K562 (cell line): Measurements from ENCODE around the gene POU4F3. TPM values are rescaled to one million over a fixed set of nuclear protein-coding genes. Genes with fewer than 3 reads are reported as not detected.

Experiments used
- CAMTA2 ChIP-seq: fragments of 250-450 bp; sonication (Bioruptor Pico); conservative IDR thresholded peaks from 2 replicates; pipeline ENCODE4 v1.5.1; 2022
- EZH2 ChIP-seq: IDR thresholded peaks from 2 replicates; pipeline ENCODE4 v1.6.1; 2012; ENCODE audit warnings: low read depth, mild to moderate bottlenecking, inconsistent platforms, low read length, borderline replicate concordance
- FOSL1 ChIP-seq: fragments of 200-800 bp; sonication (Bioruptor generic); conservative IDR thresholded peaks from 2 replicates; pipeline ENCODE4 v1.6.1; 2016; ENCODE audit warnings: missing genetic modification characterization, missing compliant biosample characterization
- HDAC6 ChIP-seq: IDR thresholded peaks from 2 replicates; pipeline ENCODE4 v1.6.1; 2012; ENCODE audit warnings: low read depth, mild to moderate bottlenecking, control low read depth, inconsistent platforms, low read length, moderate library complexity
- HSF4 ChIP-seq: fragments of 250-450 bp; sonication (Bioruptor Pico); IDR thresholded peaks from 2 replicates; pipeline ENCODE4 v2.1.2; 2022; ENCODE audit warnings: mild to moderate bottlenecking, moderate library complexity, borderline replicate concordance
- NCOA2 ChIP-seq, 2 experiments: fragments of 450-650 bp; IDR thresholded peaks; 2 replicates each; pipeline ENCODE4 v1.6.1; 2018; ENCODE audit warnings: mild to moderate bottlenecking in 2 of 2, moderate library complexity in 1 of 2; ENCODE audit not compliant: partially characterized antibody in 2 of 2
- NUFIP1 ChIP-seq: fragments of 450-650 bp; IDR thresholded peaks from 2 replicates; pipeline ENCODE4 v1.6.1; 2018; ENCODE audit not compliant: partially characterized antibody
- RFX1 ChIP-seq: fragments of 450-650 bp; IDR thresholded peaks from 2 replicates; pipeline ENCODE4 v1.6.1; 2016; ENCODE audit warnings: mild to moderate bottlenecking, moderate library complexity
- SMAD3 ChIP-seq: fragments of 450-650 bp; formaldehyde crosslinking; conservative IDR thresholded peaks from 2 replicates; pipeline ENCODE4 v1.4.0; 2020; ENCODE audit warnings: mild to moderate bottlenecking
- USF2 ChIP-seq: sonication (generic); formaldehyde crosslinking; IDR thresholded peaks from 2 replicates; pipeline ENCODE4 v1.5.0; 2020; ENCODE audit warnings: missing genetic modification reagents
- ZBTB5 ChIP-seq: fragments of 450-650 bp; IDR thresholded peaks from 2 replicates; pipeline ENCODE4 v1.6.1; 2017; ENCODE audit warnings: antibody characterized with exemption
- ZNF23 ChIP-seq: fragments of 250-450 bp; sonication (Bioruptor Pico); IDR thresholded peaks from 2 replicates; pipeline ENCODE4 v1.4.0; 2020; ENCODE audit warnings: mild to moderate bottlenecking
- ZNF253 ChIP-seq: fragments of 250-450 bp; sonication (Bioruptor Pico); conservative IDR thresholded peaks from 2 replicates; pipeline ENCODE4 v1.6.1; 2021; ENCODE audit warnings: mild to moderate bottlenecking
- polyA plus RNA-seq, 8 experiments: library from polyadenylated mRNA; depleted of rRNA in 4 of 8; stranded (reverse) in 5 of 8; unstranded in 3 of 8; fragments of >200 nt; fragmentation: Nextera tagmentation in 2 of 8; fragmentation: Illumina TruSeq in 1 of 8; extraction: Ambion mirVana in 2 of 8; extraction: Trizol in 1 of 8; gene quantifications; 2 replicates each; pipeline versions ENCODE4 v1.2.1 to v1.2.3, GENCODE V29; 2011 to 2014; ENCODE audit warnings: inconsistent platforms in 1 of 8, missing spikeins in 1 of 8
- total RNA-seq, 7 experiments: library from RNA; depleted of rRNA in 6 of 7; stranded (reverse); fragments of >200 nt in 6 of 7; fragmentation: Illumina TruSeq in 2 of 7; extraction: Trizol in 2 of 7; gene quantifications; 2 replicates each; pipeline versions ENCODE4 v1.2.1 to v1.2.3, GENCODE V29; 2011 to 2021; ENCODE audit warnings: low replicate concordance in 1 of 7
- TF ChIP-seq, protein P1 (sequence below): fragments of 250-450 bp; sonication (Bioruptor Pico); IDR thresholded peaks from 2 replicates; pipeline ENCODE4 v1.9.0; 2021; ENCODE audit warnings: mild to moderate bottlenecking, inconsistent platforms
- TF ChIP-seq, protein P2 (sequence below): sonication (generic); formaldehyde crosslinking; IDR thresholded peaks from 2 replicates; pipeline ENCODE4 v1.8.1; 2023; ENCODE audit warnings: missing genetic modification reagents, mild to moderate bottlenecking, borderline replicate concordance
- TF ChIP-seq, protein P3 (sequence below): fragments of 450-650 bp; formaldehyde crosslinking; IDR thresholded peaks from 2 replicates; pipeline ENCODE4 v1.4.0; 2020; ENCODE audit warnings: mild to moderate bottlenecking

POU4F3 gene
- total and polyA plus RNA-seq, 9 of the 15 experiments (the other 6 are each of a cell fraction or from before 2014, with no cell fraction given) = 0.04 to 0.13 (median 0.07) TPM; not detected in 6

GRCh38 chr5:146340260-146341081, 1.8 kb downstream of the POU4F3 start (continued):
- TF ChIP-seq USF2 (CRISPR knock-in tag) (no peak), NCOA2 (IDR thresholded peaks at IDR 0.05; ENCODE audit: partially characterized antibody in 2 of 2) (no peak), NUFIP1 (no peak), ZBTB5 (no peak), RFX1 (no peak), ZNF23 (no peak), FOSL1 (tag) (no peak), ZNF253 (CRISPR knock-in tag) (no peak), EZH2 (no peak), HSF4 (no peak), HDAC6 (no peak), SMAD3 (CRISPR knock-in tag) (no peak), CAMTA2 (no peak)
- TF ChIP-seq, protein P1, sequence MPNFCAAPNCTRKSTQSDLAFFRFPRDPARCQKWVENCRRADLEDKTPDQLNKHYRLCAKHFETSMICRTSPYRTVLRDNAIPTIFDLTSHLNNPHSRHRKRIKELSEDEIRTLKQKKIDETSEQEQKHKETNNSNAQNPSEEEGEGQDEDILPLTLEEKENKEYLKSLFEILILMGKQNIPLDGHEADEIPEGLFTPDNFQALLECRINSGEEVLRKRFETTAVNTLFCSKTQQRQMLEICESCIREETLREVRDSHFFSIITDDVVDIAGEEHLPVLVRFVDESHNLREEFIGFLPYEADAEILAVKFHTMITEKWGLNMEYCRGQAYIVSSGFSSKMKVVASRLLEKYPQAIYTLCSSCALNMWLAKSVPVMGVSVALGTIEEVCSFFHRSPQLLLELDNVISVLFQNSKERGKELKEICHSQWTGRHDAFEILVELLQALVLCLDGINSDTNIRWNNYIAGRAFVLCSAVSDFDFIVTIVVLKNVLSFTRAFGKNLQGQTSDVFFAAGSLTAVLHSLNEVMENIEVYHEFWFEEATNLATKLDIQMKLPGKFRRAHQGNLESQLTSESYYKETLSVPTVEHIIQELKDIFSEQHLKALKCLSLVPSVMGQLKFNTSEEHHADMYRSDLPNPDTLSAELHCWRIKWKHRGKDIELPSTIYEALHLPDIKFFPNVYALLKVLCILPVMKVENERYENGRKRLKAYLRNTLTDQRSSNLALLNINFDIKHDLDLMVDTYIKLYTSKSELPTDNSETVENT (CRISPR knock-in tag) = no peak
- TF ChIP-seq, protein P2, sequence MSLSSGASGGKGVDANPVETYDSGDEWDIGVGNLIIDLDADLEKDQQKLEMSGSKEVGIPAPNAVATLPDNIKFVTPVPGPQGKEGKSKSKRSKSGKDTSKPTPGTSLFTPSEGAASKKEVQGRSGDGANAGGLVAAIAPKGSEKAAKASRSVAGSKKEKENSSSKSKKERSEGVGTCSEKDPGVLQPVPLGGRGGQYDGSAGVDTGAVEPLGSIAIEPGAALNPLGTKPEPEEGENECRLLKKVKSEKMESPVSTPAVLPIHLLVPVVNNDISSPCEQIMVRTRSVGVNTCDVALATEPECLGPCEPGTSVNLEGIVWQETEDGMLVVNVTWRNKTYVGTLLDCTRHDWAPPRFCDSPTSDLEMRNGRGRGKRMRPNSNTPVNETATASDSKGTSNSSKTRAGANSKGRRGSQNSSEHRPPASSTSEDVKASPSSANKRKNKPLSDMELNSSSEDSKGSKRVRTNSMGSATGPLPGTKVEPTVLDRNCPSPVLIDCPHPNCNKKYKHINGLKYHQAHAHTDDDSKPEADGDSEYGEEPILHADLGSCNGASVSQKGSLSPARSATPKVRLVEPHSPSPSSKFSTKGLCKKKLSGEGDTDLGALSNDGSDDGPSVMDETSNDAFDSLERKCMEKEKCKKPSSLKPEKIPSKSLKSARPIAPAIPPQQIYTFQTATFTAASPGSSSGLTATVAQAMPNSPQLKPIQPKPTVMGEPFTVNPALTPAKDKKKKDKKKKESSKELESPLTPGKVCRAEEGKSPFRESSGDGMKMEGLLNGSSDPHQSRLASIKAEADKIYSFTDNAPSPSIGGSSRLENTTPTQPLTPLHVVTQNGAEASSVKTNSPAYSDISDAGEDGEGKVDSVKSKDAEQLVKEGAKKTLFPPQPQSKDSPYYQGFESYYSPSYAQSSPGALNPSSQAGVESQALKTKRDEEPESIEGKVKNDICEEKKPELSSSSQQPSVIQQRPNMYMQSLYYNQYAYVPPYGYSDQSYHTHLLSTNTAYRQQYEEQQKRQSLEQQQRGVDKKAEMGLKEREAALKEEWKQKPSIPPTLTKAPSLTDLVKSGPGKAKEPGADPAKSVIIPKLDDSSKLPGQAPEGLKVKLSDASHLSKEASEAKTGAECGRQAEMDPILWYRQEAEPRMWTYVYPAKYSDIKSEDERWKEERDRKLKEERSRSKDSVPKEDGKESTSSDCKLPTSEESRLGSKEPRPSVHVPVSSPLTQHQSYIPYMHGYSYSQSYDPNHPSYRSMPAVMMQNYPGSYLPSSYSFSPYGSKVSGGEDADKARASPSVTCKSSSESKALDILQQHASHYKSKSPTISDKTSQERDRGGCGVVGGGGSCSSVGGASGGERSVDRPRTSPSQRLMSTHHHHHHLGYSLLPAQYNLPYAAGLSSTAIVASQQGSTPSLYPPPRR = 0 out of 2 replicates have a peak, but pooled peaks have one; percentile 41
- TF ChIP-seq, protein P3, sequence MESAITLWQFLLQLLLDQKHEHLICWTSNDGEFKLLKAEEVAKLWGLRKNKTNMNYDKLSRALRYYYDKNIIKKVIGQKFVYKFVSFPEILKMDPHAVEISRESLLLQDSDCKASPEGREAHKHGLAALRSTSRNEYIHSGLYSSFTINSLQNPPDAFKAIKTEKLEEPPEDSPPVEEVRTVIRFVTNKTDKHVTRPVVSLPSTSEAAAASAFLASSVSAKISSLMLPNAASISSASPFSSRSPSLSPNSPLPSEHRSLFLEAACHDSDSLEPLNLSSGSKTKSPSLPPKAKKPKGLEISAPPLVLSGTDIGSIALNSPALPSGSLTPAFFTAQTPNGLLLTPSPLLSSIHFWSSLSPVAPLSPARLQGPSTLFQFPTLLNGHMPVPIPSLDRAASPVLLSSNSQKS (CRISPR knock-in tag) = no peak
